Psoas muscle (tissue), 8 donors: Measurements from ENCODE around the gene IDUA. TPM values are rescaled to one million over a fixed set of nuclear protein-coding genes. Genes with fewer than 3 reads are reported as not detected.

Experiments
- ATAC-seq, 4 donors: fragments of 200-7000 bp; cut with Tn5 transposase; one replicate each; pipeline ENCODE4 v1.9.1; 2020; ENCODE audit warnings: moderate library complexity in 3 of 4, mild to moderate bottlenecking in 2 of 4
- DNase-seq, 2 donors: peaks; one replicate each; pipeline ENCODE4 v3.0.0-alpha.2; 2020
- H3K27ac ChIP-seq: fragments of 200-600 bp; one replicate; pipeline ENCODE4 v1.8.0; 2022
- H3K27me3 ChIP-seq, 3 donors: fragments of 200-600 bp in 1 of 3; one replicate each; pipeline versions ENCODE4 v1.6.1 to v1.8.0; 2013 to 2022; ENCODE audit warnings: low read length in 2 of 3, mild to moderate bottlenecking in 2 of 3, moderate library complexity in 1 of 3; ENCODE audit not compliant: insufficient read depth in 3 of 3
- H3K36me3 ChIP-seq, 2 donors: fragments of 200-600 bp in 1 of 2; one replicate each; pipeline versions ENCODE4 v1.6.1 to v1.8.0; 2013 to 2022; ENCODE audit warnings: low read depth in 1 of 2, mild to moderate bottlenecking in 1 of 2, moderate library complexity in 1 of 2; ENCODE audit not compliant: insufficient read depth in 1 of 2
- H3K4me1 ChIP-seq: fragments of 200-600 bp; one replicate; pipeline ENCODE4 v1.8.0; 2022
- H3K4me3 ChIP-seq: fragments of 200-600 bp; one replicate; pipeline ENCODE4 v1.8.0; 2022; ENCODE audit warnings: mild to moderate bottlenecking
- H3K9me3 ChIP-seq: fragments of 200-600 bp; one replicate; pipeline ENCODE4 v1.8.0; 2022
- WGBS, 3 donors: extraction: QIAGEN DNeasy Blood & Tissue Kit; methylation state at CpG; one replicate each; pipeline versions ENCODE4 v1.1.6 to v1.1.7; 2013; 5-methylcytosine and 5-hydroxymethylcytosine counted together
- intact Hi-C, 2 donors: fragments of 100-400 bp; cut with DNase I; formaldehyde crosslinking; loops; one replicate each; pipeline versions ENCODE4 v1.11.0 to v1.14.2; 2022
- polyA plus RNA-seq, 3 donors: library from polyadenylated mRNA; stranded (reverse); fragments of 200-250 nt; gene quantifications; one replicate each; pipeline ENCODE4 v1.2.3, GENCODE V29; 2013
- total RNA-seq, 4 donors: library from RNA; stranded (reverse); fragmentation: NEBNext Ultra II Directional in 2 of 4; extraction: Animal tissue kit (Norgen Biotek cat#: 25700) in 2 of 4; gene quantifications; one replicate each; pipeline versions ENCODE4 v1.2.1 to v1.2.4, GENCODE V29; 2021 to 2023
- TF ChIP-seq, protein P1 (sequence below): fragments of 200-600 bp; IDR thresholded peaks from one replicate; pipeline ENCODE4 v1.8.0; 2022; ENCODE audit warnings: antibody characterized with exemption
- donor health status: healthy with polysubstance abuse.
- donor health status: DM: no; HTN: no; CAD: no; lungs with moderate emphysema.
- donor health status: Bipolar disorder and iron deficiency.
- donor health status: healthy.
- donor health status: DM: yes; HTN: yes; CAD: no.
- donor health status: DM: no; HTN: no; CAD: no.
- donor health status: DM: no; HTN: no; CAD: no.
- donor health status: DM: yes; HTN: yes; CAD: no.

Gene IDUA
- total and polyA plus RNA-seq, 7 donors: 1.3 to 6.0 (median 5.1) TPM

DNA sequence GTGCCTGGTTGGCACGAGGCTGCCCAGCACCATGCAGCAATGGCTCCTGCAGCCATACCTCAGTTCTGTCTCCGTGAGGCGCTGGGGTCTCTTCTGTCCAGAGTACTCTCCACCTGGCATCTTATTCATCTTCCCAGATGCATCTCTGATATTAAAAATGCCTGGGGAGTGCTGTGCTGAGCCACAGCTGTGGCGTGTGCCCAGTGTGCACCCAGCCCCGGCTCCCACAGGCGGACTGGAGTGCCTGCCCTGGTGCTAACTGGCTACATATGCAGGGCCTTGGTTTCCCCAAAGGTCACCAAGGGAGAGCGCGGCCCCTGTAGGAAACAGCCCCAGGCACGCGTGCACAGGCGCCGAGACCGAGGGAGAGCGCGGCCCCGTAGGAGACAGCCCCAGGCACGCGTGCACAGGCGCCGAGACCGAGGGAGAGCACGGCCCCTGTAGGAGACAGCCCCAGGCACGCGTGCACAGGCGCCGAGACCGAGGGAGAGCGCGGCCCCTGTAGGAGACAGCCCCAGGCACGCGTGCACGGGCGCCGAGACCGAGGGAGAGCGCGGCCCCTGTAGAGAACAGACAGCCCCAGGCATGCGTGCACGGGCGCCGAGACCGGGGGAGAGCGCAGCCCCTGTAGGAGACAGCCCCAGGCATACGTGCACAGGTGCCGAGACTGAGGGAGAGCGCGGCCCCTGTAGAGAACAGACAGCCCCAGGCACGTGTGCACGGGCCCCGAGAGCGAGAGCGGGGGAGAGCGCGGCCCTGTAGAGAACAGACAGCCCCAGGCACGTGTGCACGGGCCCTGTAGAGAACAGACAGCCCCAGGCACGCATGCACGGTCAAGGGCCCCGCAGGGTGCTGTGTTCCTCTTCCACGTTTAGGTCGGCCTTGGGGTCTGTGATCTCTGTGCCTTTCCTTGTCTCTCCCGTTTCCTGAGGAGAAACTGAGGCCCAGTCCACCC, 40.0 kb upstream of the IDUA start:
- DNase-seq: peak in 1 of 2 donors; percentile 34

DNA sequence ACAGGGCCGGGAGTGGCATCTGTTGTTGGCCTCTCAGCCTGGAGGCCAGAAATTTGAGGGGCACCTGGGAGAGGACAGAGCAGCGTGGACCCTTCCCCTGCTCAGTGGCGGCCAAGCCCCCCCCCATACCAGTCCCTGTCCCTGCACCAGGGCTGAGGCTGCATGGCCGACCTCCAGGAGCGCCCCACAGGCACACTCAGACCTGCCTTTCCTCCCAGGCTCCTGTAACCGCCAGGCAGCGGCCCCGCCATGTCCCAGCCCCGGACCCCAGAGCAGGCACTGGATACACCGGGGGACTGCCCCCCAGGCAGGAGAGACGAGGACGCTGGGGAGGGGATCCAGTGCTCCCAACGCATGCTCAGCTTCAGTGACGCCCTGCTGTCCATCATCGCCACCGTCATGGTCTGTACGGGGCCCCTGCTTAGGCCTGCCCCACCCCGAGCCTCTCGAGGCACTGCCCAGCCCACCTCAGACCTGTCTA, 39.3 kb upstream of the IDUA start:
- intact Hi-C loops: no loop called here
- no peak overlapping the region for H3K27ac ChIP-seq
- H3K27me3 ChIP-seq: no peaks in the 10 kb centered on the region
- H3K4me1 ChIP-seq: no peaks in the 10 kb centered on the region
- no peaks in the 10 kb centered on the region for H3K9me3 ChIP-seq
- 94 to 95% (median 94%) methylated on average over 18 to 19 of the region's 19 CpGs for WGBS, 3 donors
- TF ChIP-seq, protein P1, sequence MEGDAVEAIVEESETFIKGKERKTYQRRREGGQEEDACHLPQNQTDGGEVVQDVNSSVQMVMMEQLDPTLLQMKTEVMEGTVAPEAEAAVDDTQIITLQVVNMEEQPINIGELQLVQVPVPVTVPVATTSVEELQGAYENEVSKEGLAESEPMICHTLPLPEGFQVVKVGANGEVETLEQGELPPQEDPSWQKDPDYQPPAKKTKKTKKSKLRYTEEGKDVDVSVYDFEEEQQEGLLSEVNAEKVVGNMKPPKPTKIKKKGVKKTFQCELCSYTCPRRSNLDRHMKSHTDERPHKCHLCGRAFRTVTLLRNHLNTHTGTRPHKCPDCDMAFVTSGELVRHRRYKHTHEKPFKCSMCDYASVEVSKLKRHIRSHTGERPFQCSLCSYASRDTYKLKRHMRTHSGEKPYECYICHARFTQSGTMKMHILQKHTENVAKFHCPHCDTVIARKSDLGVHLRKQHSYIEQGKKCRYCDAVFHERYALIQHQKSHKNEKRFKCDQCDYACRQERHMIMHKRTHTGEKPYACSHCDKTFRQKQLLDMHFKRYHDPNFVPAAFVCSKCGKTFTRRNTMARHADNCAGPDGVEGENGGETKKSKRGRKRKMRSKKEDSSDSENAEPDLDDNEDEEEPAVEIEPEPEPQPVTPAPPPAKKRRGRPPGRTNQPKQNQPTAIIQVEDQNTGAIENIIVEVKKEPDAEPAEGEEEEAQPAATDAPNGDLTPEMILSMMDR: no peak
- H3K36me3 ChIP-seq: peaks cover 0 to 12% of the 10 kb centered on the region in 2 donors
- ATAC-seq (no peak), DNase-seq (peak in 1 of 2 donors; percentile 35)
- H3K4me3 ChIP-seq: no peak overlapping the region

More for the DNA sequence above, 40.0 kb upstream of the IDUA start:
- WGBS, 3 donors: 72 to 75% (median 74%) methylated on average over 58 to 62 of the region's 62 CpGs
- TF ChIP-seq, protein P1: no peak
- ATAC-seq: no peak
- H3K27me3 ChIP-seq: no peaks in the 10 kb centered on the region
- no peaks in the 10 kb centered on the region for H3K4me1 ChIP-seq
- no peak overlapping the region for H3K4me3 ChIP-seq
- intact Hi-C loops: no loop called here
- no peaks in the 10 kb centered on the region for H3K9me3 ChIP-seq
- H3K36me3 ChIP-seq: peaks cover 0 to 8% of the 10 kb centered on the region in 2 donors
- no peak overlapping the region for H3K27ac ChIP-seq

DNA sequence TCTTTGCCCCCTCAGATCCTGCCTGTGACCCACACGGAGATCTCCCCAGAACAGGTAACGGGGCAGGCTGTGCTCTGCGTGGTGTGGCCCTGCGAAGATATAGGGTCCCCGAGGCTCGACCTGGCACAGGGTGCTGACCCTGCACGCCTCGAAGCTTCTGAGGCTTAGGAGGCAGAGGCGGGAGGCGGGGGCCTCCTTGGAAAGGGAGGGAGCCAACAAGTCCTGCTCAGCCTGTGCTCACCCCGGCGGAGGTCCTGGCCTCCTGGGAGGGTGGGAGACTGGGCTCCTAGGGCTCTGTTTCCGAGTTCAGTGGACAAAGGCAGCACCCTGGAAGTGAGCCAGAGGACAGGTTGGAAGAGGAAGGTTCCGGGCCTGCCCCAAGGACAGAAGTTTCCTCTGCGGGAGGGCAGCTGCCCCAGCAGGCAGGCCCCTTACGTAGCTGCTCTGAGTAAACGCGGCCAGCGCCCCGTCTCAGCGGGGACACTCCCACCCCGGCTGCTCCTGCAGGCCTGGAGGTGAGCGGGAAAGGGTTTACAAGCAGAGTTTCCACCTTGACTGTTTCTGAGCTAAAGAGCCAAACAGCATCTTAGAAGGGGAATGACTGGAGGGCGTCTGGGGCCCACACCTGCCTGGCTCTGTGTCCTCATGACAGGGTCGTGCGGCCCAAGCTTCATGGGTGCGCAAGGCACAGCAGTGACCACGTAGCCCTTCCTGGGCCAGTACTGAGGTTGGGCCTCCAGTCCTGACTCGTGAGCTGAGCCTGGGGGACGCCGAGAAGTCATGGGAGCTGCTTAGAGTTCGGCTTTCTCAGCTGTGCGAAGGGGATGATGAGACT, 38.5 kb upstream of the IDUA start:
- DNase-seq: peak in 1 of 2 donors; percentile 37

DNA sequence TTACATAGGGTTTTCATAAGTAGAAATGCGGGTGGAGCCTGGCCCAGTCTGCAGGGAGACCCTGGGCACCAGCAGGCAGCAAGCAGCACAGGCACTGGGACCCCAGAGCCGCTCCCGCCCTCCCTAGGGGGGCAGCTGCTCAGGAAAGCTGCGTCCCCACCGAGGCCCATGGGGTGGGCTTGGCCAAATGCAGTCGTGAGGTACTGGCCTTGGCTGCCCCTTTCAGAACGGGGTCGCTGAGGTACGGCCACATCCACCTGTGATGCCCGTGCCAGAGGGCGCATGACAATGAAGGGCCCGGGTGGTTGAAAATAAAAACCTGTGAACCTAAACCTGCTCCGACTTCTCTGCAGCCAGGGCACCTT, 37.9 kb upstream of the IDUA start:
- Histone ChIP-seq H3K36me3 (peaks cover 0 to 21% of the 10 kb centered on the region in 2 donors), H3K27me3 (no peaks in the 10 kb centered on the region), H3K9me3 (no peaks in the 10 kb centered on the region), H3K4me3 (no peak overlapping the region), H3K4me1 (no peaks in the 10 kb centered on the region), H3K27ac (no peak overlapping the region)
- WGBS, 3 donors: 87 to 92% (median 91%) methylated on average over 13 of the region's 13 CpGs
- TF ChIP-seq, protein P1: no peak
- ATAC-seq: no peak
- DNase-seq: peak in 1 of 2 donors; percentile 30
- intact Hi-C loops: no loop called here

More for the DNA sequence above, 38.5 kb upstream of the IDUA start:
- Histone ChIP-seq H3K4me3 (no peak overlapping the region), H3K36me3 (peaks cover 0 to 15% of the 10 kb centered on the region in 2 donors), H3K27me3 (no peaks in the 10 kb centered on the region), H3K9me3 (no peaks in the 10 kb centered on the region), H3K4me1 (no peaks in the 10 kb centered on the region), H3K27ac (no peak overlapping the region)
- TF ChIP-seq, protein P1: no peak
- no peak for ATAC-seq
- intact Hi-C loops: no loop called here
- 76 to 81% (median 80%) methylated on average over 31 to 33 of the region's 33 CpGs for WGBS, 3 donors
